22Rv1 (cell line): Measurements from ENCODE around the gene ADAP1.
A peak's percentile ranks its signal among the peaks of the same experiment; 100 is the strongest.

Experiments used
- H3K27ac ChIP-seq: fragments of 450-650 bp; 2 replicates; pipeline ENCODE4 v1.5.1; 2017
- ZFX ChIP-seq: fragments of 450-650 bp; IDR thresholded peaks from 2 replicates; pipeline ENCODE4 v1.6.1; 2017; ENCODE audit warnings: antibody characterized with exemption, borderline replicate concordance
- TF ChIP-seq, protein P1 (sequence below): fragments of 450-650 bp; IDR thresholded peaks from 2 replicates; pipeline ENCODE4 v1.5.1; 2017; ENCODE audit warnings: mild to moderate bottlenecking

Gene ADAP1

DNA sequence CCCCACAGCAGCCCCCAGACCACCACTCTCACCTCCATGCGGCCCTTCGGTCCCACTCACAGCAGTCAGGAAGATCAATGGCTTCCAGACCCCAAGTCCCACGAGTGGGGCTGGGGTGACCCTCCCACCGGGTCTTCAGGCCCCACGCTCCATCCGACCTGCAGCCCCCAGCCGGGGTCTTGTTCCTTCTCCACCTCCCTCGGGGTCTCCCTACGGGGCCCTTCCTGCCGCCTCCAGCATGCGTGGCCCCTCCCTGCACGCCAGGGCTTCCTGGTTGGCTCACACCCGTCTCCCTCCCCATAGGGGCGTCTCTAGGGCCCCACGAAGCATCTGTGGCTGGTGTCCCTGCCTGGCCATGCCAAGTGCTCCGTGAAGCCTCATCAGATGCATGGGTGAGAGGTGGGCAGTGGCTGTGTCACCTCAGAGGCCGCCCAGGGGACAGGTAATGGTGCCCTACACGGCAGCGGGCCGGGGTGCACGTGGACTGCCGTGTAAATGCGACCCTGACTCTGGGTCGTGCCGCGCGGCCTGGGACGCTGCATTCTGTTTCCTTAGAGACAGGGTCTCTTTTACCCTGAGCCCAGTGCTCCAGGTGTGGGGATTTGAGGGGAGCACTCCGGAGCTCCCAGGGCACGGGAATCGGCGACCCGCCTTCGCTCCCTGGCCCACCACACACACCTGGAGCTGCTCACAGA lies 19.9 kb downstream of the ADAP1 start:
- no peak overlapping the region for H3K27ac ChIP-seq
- TF ChIP-seq, protein P1, sequence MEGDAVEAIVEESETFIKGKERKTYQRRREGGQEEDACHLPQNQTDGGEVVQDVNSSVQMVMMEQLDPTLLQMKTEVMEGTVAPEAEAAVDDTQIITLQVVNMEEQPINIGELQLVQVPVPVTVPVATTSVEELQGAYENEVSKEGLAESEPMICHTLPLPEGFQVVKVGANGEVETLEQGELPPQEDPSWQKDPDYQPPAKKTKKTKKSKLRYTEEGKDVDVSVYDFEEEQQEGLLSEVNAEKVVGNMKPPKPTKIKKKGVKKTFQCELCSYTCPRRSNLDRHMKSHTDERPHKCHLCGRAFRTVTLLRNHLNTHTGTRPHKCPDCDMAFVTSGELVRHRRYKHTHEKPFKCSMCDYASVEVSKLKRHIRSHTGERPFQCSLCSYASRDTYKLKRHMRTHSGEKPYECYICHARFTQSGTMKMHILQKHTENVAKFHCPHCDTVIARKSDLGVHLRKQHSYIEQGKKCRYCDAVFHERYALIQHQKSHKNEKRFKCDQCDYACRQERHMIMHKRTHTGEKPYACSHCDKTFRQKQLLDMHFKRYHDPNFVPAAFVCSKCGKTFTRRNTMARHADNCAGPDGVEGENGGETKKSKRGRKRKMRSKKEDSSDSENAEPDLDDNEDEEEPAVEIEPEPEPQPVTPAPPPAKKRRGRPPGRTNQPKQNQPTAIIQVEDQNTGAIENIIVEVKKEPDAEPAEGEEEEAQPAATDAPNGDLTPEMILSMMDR = no peak
- TF ChIP-seq ZFX = no peak

DNA sequence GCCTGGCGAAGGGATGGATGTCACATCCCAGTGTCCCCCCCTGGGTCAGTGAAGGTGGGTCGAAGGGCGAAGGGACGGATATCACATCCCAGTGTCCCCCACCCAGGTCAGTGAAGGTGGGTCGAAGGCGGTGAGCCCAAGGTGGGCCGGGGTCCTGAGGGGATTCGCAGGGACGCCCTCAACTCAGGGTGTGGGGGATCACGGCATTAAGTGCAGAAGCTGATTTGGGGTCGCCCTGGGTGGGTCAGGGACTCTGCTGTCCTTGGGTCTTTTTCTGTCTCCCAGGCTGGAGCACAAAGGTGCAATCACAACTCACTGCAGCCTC lies 21.9 kb downstream of the ADAP1 start:
- H3K27ac ChIP-seq = no peak overlapping the region

DNA sequence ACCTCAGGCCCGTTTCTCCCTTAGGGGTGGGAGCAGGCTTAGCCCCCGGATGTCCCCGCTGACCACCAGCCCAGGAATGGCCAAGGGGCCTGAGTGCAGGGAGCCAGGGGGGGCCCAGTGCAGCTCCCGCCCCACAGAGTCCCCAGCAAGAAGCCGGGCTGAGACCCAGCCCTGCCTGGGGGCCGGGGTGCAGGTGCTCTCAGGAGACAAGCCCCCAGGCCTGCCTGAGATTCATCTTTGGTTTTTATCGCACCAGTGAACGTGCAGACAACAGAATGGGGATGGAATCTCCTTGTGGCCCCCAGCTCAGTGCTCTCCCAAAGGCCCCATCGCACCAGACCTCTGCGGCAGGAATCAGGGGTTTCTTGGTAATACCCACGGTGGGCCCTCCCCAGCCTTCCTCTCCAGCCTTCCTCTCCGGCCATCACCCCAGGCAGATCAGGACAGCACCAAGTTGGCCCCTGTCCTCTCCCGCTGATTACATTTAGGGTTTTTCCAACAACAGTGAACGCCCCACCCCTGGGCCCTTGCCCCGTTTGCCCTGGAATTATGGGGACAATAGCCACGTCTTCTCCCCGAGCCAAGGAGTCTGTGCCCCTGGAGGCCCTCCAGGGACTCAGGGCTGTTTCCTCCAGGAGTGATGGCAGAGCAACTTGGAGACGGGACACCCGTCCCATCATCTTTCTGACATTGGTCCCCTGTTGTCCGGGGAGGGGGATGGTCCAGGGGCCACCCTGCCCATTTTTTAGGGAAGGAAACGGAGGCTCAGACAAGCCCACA lies 22.4 kb downstream of the ADAP1 start:
- no peak overlapping the region for H3K27ac ChIP-seq
- TF ChIP-seq ZFX = no peak
- TF ChIP-seq, protein P1 = no peak

More for the DNA sequence above, 21.9 kb downstream of the ADAP1 start:
- TF ChIP-seq, protein P1 = no peak
- no peak for TF ChIP-seq ZFX

DNA sequence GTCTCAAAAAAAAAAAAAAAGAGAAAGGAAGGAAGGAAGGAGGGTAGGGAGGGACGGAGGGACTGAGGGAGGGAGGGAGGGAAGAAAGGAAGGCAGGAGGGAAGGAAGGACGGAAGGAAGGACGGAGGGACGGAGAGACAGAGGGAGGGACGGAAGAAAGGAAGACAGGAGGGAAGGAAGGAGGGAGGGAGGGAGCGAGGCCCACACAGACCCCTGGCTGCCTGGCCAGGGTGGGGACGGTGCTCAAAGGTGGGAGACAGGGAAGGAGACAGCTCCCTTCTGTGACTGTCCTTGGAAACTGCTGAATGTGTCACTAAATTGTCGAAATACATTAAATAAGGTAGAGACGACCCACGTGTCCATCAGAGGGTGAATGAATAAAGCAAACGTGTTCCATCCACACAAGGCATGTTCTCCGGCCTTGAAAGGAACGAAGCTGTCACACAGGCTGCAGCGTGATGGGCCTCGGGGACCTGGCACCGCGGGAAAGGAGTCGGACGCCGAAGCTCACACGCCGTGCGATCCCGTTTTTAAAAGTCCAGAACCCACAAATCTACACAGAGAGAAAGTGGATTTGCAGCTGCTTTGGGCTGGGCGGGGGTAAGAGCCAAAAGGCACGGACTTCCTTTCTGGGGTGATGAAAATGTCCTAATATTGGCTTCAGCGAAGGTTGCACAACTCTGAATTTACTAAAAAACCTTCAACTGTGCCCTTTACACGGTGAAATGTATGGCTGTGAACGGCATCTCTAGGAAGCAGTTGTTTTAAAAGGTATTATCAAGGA lies 23.3 kb downstream of the ADAP1 start:
- no peak overlapping the region for H3K27ac ChIP-seq
- TF ChIP-seq, protein P1 = no peak
- TF ChIP-seq ZFX = no peak

DNA sequence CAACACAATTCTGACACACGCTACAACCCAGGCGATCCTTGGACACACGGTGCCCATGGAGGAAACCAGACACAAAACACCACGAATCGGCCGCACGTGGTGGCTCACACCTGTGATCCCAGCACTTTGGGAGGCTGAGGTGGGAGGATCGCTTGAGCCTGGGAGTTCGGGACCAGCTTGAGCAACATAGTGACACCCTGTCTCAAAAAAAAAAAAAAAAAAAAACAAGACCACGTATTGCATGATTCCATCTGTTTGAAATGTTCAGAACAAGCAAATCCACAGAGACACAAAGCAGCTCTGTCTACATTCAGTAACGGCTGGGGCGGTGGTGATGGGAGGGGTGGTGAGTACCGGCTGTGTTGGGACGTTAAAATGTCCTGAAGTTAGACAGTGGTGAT lies 25.2 kb downstream of the ADAP1 start:
- TF ChIP-seq ZFX = no peak
- TF ChIP-seq, protein P1 = no peak
- H3K27ac ChIP-seq = no peak overlapping the region

DNA sequence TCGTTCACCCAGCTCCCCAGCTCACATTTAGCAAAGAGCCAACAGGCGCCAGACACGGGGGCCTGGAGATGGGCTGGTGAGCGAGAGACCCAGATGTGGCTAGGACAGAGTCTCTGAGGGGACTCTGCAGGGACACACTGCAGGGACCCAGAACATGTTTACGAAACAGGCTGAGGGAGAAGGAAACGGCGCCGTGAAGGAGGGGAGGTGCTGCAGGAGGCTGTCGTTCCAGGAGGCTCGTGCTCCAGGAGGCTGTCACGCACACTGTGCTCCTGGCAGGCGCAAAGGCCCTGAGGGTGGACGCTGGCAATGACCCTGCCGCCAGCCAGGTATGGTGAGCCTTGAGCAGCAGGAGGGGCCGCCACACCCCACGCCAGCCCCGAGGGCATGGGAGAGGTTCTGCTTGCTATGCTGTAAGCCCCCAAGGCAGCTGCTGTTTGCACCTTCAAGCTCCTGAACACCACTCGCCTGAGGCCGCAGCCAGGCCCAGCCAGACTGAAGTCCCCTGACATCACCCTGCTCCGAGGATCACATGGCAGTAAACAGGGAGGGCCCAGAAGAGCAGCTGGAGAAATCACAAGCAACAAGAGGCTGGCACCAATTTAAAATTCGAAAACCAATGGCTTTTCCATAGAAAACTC lies 27.3 kb downstream of the ADAP1 start:
- TF ChIP-seq ZFX = no peak
- TF ChIP-seq, protein P1 = no peak
- peak overlapping the region; percentile 15 for H3K27ac ChIP-seq
